T-helper 17 cell (primary cell): ENCODE measurements around the gene C6orf89. TPM values are rescaled to one million over a fixed set of nuclear protein-coding genes. Genes with fewer than 3 reads are reported as not detected.
A peak's percentile ranks its signal among the peaks of the same experiment; 100 is the strongest.

ENCODE experiments used
- ATAC-seq: fragments of 150-1000 bp; cut with Tn5 transposase; 2 replicates; pipeline ENCODE4 v1.10.0; 2021; ENCODE audit warnings: mild to moderate bottlenecking, moderate library complexity
- DNase-seq, 3 donors: peaks; one replicate each; pipeline versions ENCODE4 v3.0.0 to v3.0.0-alpha.2; 2020 to 2021
- H3K9me3 ChIP-seq: one replicate; pipeline ENCODE4 v1.7.0; 2013; ENCODE audit warnings: low read length, mild to moderate bottlenecking; ENCODE audit not compliant: control insufficient read depth, poor library complexity, severe bottlenecking
- H3K27ac Mint-ChIP-seq: one replicate; pipeline ENCODE4 v1.8.0; 2022; ENCODE audit warnings: mild to moderate bottlenecking, moderate library complexity, mixed read lengths
- H3K27me3 Mint-ChIP-seq: one replicate; pipeline ENCODE4 v1.8.0; 2022; ENCODE audit warnings: mixed read lengths
- H3K36me3 Mint-ChIP-seq: one replicate; pipeline ENCODE4 v1.8.0; 2022; ENCODE audit warnings: low read depth, mixed read lengths
- H3K4me1 Mint-ChIP-seq: one replicate; pipeline ENCODE4 v1.8.0; 2022; ENCODE audit warnings: mild to moderate bottlenecking, mixed read lengths
- H3K4me3 Mint-ChIP-seq: one replicate; pipeline ENCODE4 v1.8.0; 2022; ENCODE audit warnings: mild to moderate bottlenecking, moderate library complexity, mixed read lengths
- total RNA-seq, 4 donors: library from RNA in 2 of 4; stranded (reverse) in 2 of 4; gene quantifications; one replicate each; pipeline ENCODE4 v1.2.3 and lab custom pipeline; 2022 to 2026

The C6orf89 gene
- total RNA-seq, 2 donors from 2014 or later = 30.9 to 36.4 TPM

- no peaks in the 10 kb centered on the region for H3K9me3 ChIP-seq
- H3K4me3 Mint-ChIP-seq = no peak overlapping the region
- DNase-seq (no peak), ATAC-seq (no peak)
- peaks cover 29% of the 10 kb centered on the region for H3K4me1 Mint-ChIP-seq
- H3K36me3 Mint-ChIP-seq = peaks cover 13% of the 10 kb centered on the region
- H3K27me3 Mint-ChIP-seq = no peaks in the 10 kb centered on the region
- no peak overlapping the region for H3K27ac Mint-ChIP-seq
Observed at GRCh38 chr6:36860126-36860525, 25.6 kb upstream of the C6orf89 start.

DNA sequence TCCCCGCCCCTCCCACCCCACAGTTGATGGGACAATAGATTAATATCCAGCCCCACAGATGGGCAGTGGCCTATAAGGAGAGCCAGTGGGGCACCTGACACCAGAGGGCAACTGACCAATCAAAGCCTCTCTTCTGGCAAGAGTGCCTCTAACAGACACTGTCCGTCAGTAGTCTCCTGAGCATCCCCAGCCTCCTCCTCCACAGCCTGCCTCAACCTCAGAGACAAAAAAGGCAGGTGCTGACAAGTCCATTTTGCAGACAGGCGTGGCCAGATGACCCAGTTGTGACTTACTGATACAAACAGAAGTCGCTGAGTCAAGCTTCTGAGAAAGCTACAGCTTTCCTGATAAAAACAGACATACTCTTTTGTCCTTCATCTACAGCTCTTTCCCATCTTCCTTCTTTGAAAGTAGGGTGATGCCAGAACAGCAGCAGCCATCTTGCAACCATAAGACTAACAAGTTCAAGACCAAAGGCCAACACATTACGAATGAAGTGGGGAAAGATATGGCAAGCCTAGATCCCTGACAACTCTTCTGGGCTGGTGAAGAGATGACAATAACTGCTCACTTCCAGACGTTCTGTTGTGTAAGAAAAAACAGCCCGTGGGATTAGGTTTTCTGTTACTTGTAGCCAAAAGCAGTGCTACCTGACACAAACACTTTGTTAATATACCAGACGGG is 23.4 kb upstream of the C6orf89 start:
- DNase-seq = no peak
- no peak for ATAC-seq
- H3K4me1 Mint-ChIP-seq = peaks cover 45% of the 10 kb centered on the region
- no peak overlapping the region for H3K4me3 Mint-ChIP-seq
- H3K27me3 Mint-ChIP-seq = no peaks in the 10 kb centered on the region
- no peaks in the 10 kb centered on the region for H3K9me3 ChIP-seq
- H3K27ac Mint-ChIP-seq = peak overlapping the region; percentile 77
- H3K36me3 Mint-ChIP-seq = peaks cover 9% of the 10 kb centered on the region

GRCh38 chr6:36862848-36863382 is 22.8 kb upstream of the C6orf89 start:
- Mint-ChIP-seq H3K4me3 (no peak overlapping the region), H3K27me3 (no peaks in the 10 kb centered on the region), H3K36me3 (peaks cover 13% of the 10 kb centered on the region), H3K4me1 (peaks cover 51% of the 10 kb centered on the region), H3K27ac (peak overlapping the region; percentile 77)
- no peaks in the 10 kb centered on the region for H3K9me3 ChIP-seq
- no peak for DNase-seq
- ATAC-seq = no peak

GRCh38 chr6:36863670-36864540 is 21.8 kb upstream of the C6orf89 start:
- DNase-seq (no peak), ATAC-seq (no peak)
- Mint-ChIP-seq H3K27ac (peak overlapping the region; percentile 77), H3K4me1 (peaks cover 54% of the 10 kb centered on the region), H3K36me3 (peaks cover 16% of the 10 kb centered on the region), H3K4me3 (no peak overlapping the region), H3K27me3 (no peaks in the 10 kb centered on the region)
- H3K9me3 ChIP-seq = no peaks in the 10 kb centered on the region

- H3K27me3 Mint-ChIP-seq = no peaks in the 10 kb centered on the region
- H3K36me3 Mint-ChIP-seq = peaks cover 14% of the 10 kb centered on the region
- peak overlapping the region; percentile 77 for H3K27ac Mint-ChIP-seq
- peaks cover 55% of the 10 kb centered on the region for H3K4me1 Mint-ChIP-seq
- DNase-seq (no peak), ATAC-seq (peak; percentile 64)
- no peak overlapping the region for H3K4me3 Mint-ChIP-seq
- H3K9me3 ChIP-seq = no peaks in the 10 kb centered on the region
Observed at GRCh38 chr6:36865835-36866234, 19.9 kb upstream of the C6orf89 start.

DNA sequence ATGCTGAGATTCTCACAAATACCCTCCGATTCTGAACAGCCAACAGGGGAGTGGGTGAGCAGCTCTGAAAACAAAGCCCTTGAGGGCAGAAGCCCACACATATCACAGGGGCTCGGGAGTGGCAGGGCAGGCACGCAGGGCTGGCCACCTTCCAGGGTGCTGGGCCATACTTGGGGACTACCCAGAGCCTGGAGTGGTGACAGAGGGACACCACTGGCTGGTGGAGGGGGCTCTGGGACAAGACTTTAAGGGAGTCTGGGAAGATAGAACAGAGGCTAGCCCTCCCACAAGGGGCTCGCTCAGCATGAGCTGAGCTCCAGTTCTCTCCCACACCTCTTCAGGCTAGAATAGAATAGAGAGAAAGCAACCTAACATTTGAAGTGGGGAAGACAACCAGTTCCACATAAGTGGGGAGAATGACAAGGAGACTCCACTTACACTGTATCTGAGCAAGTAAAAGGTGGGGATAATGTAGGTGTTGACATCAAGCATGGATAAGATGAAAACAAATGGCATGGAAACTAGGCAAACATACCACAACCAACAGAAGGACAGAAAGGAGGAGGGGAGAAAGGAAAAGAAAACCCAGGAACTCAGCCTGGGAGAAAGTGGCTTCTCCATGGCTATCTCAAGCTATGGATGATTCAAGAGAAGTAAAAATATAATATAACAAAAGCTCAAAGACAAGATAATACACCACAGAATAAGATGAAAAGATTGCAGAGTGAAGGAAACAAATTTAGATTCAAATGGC is 18.1 kb upstream of the C6orf89 start:
- H3K36me3 Mint-ChIP-seq = peaks cover 17% of the 10 kb centered on the region
- H3K4me3 Mint-ChIP-seq = no peak overlapping the region
- ATAC-seq = no peak
- peaks cover 55% of the 10 kb centered on the region for H3K4me1 Mint-ChIP-seq
- DNase-seq = no peak
- H3K27me3 Mint-ChIP-seq = no peaks in the 10 kb centered on the region
- H3K27ac Mint-ChIP-seq = peak overlapping the region; percentile 92
- no peaks in the 10 kb centered on the region for H3K9me3 ChIP-seq

DNA sequence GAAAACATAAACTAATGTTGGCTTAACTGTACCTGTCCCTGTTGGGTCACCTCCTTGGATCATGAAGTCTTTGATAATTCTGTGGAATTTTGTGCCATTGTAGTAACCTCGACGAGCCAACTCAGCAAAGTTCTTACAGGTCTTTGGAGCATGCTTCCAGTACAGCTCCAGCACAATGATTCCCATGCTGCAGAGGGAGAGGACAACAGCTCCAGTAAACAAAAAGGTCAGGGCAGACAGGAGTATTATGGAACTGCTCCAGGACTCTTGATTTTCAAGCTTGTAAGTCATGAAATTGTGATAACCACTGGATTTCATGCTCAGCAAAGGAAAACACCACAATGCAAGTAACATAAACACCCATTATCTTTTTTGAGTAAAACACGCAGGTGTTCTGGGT is 14.1 kb upstream of the C6orf89 start:
- H3K27ac Mint-ChIP-seq = no peak overlapping the region
- no peaks in the 10 kb centered on the region for H3K27me3 Mint-ChIP-seq
- DNase-seq (no peak), ATAC-seq (no peak)
- H3K36me3 Mint-ChIP-seq = peaks cover 14% of the 10 kb centered on the region
- peaks cover 42% of the 10 kb centered on the region for H3K4me1 Mint-ChIP-seq
- no peak overlapping the region for H3K4me3 Mint-ChIP-seq
- H3K9me3 ChIP-seq = no peaks in the 10 kb centered on the region

DNA sequence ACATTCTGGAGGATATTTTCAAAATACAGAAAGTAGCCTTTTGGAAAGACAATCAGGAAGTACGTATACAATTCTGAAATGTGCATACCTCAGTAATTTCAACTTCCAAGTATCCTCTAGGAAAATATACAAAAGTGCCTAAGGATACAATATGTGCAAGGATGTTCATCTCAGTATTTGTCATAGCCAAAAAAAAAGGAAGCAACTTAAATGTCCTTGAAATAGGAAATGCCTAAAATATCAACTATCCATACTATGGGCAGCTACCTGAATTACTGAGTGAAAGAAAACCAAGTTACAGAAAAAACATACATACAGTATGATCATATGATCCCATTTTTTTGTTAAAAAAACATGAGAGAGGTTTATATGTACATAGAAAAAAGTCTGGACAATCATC is 12.6 kb upstream of the C6orf89 start:
- DNase-seq (no peak), ATAC-seq (no peak)
- Mint-ChIP-seq H3K27ac (peak overlapping the region; percentile 99), H3K4me1 (peaks cover 32% of the 10 kb centered on the region), H3K4me3 (peak overlapping the region; percentile 99), H3K27me3 (peaks cover 8% of the 10 kb centered on the region), H3K36me3 (peaks cover 8% of the 10 kb centered on the region)
- H3K9me3 ChIP-seq = no peaks in the 10 kb centered on the region

DNA sequence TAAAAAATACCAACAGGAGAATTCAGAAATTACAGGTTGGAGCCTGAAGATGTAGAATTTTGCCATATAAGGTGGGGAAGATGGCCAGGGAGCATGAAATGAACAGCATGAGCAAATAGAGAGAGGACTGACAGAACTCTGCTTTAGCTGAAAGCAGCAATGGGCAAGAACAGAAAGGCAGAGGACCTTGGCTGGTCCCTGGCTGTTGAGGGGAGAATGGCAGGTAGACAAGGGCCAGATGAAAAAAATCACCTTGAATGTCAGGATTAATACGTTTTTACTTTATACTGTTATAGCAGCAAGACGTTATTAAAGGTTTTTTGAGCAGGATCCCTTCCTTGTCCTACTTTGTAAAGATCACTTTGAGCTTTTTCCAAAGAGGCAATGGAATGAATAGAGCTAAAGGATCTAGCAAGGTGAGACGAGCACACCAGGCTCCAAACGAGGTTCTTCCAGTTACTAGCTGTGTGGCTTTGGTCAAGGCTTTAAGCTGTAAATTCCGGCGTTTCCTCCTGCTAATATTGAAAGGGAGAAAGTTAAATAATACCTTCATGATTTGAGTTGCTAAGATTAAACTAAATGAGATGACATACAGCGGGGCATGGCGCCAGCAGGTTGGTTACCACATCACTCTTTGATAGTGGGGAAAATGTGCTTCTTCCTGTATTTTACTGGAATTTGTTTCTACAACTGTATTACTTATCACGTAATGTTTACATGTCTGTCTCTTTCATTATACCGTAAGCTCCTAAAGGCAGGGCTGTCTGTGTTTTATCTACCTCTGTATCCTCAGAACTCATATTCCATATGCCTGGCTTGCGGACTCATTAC is 11.9 kb upstream of the C6orf89 start:
- Mint-ChIP-seq H3K27ac (peak overlapping the region; percentile 99), H3K4me3 (peak overlapping the region; percentile 99), H3K27me3 (peaks cover 15% of the 10 kb centered on the region), H3K36me3 (peaks cover 6% of the 10 kb centered on the region), H3K4me1 (peaks cover 28% of the 10 kb centered on the region)
- DNase-seq (no peak), ATAC-seq (no peak)
- no peaks in the 10 kb centered on the region for H3K9me3 ChIP-seq

DNA sequence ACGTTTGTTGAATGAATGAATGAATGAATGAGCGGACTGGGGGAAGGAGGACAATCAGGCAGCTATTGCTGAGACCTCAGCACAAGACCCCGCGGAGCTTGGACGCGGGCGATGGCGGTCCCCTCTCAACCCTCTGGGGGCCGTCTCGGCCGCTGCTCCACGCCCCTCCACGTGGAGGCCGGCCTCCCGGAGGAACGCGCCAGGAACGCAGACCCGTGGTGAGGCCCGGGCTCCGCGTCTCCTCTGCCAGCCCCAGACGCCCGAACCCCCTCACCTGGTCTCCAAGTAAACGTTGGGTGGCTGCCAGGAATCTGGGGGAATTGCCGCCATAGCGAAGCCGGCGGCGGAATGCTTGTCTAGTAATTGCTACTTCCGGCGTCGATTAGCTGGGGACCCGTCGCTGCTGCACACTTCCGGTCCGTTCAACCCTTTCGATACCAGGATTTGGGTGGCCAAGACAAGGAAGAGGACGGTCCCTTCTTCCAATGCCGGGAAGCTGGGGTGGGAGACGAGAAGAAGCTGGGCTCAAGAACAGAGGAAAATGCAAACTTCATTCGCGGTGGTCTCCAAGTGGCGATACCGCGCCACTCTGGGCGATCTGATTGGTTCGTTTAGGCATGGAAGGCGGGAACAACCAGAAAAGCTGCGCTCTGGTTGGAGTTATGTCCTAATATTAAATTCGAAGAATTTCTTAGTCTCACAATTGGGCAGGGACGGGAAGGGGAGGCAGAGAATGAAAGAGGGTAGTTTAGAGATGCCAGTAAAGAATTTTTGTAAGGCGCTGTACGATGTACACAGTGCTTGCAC is 11.1 kb upstream of the C6orf89 start, which contains the start of gene PPIL1:
TSS of gene PPIL1 (minus strand) at position 361 of the 807 bp plus-strand sequence. CDS start at position 330, 31 bp downstream.
- peaks cover 6% of the 10 kb centered on the region for H3K36me3 Mint-ChIP-seq
- peaks cover 23% of the 10 kb centered on the region for H3K27me3 Mint-ChIP-seq
- H3K27ac Mint-ChIP-seq = peak within 1 kb of the TSS; percentile 99
- H3K9me3 ChIP-seq = no peaks in the 10 kb centered on the region
- peak within 1 kb of the TSS; percentile 99 for H3K4me3 Mint-ChIP-seq
- peaks cover 28% of the 10 kb centered on the region for H3K4me1 Mint-ChIP-seq
- DNase-seq = peak; percentile 74 to 80 (median 75)
- peak; percentile 90 for ATAC-seq

- Mint-ChIP-seq H3K4me1 (peaks cover 25% of the 10 kb centered on the region), H3K27ac (peak overlapping the region; percentile 99), H3K4me3 (peak overlapping the region; percentile 99), H3K36me3 (peaks cover 6% of the 10 kb centered on the region), H3K27me3 (peaks cover 23% of the 10 kb centered on the region)
- no peaks in the 10 kb centered on the region for H3K9me3 ChIP-seq
- ATAC-seq (no peak), DNase-seq (no peak)
Observed at GRCh38 chr6:36875250-36875633, 10.5 kb upstream of the C6orf89 start.
